Testis (tissue), 2 donors: Measurements from ENCODE around the gene DNAJC4.

ENCODE experiments used
- CTCF ChIP-seq, 3 experiments: fragments of 450-650 bp in 2 of 3; fragments of 200-600 bp in 1 of 3; sonication (generic) in 1 of 3; IDR thresholded peaks; one replicate each; pipeline ENCODE4 v1.5.1; 2016 to 2019; ENCODE audit warnings: antibody characterized with exemption in 3 of 3, mild to moderate bottlenecking in 2 of 3, moderate library complexity in 1 of 3
- POLR2A ChIP-seq: fragments of 450-650 bp; IDR thresholded peaks from one replicate; pipeline ENCODE4 v1.6.1; 2017; ENCODE audit warnings: antibody characterized with exemption, mild to moderate bottlenecking, moderate library complexity

- no peak for TF ChIP-seq CTCF (IDR thresholded peaks at IDR 0.05)
- TF ChIP-seq POLR2A = no peak
Measured at GRCh38 chr11:64210301-64211020, 19.9 kb upstream of the DNAJC4 start.
